Measurements from ENCODE around the gene WDR41.
"Not testable (repeated sequence)": the region's sequence is repeated elsewhere in the genome, so short reads cannot be mapped to it uniquely, and the experiment has no call there.

The WDR41 gene, protein sequence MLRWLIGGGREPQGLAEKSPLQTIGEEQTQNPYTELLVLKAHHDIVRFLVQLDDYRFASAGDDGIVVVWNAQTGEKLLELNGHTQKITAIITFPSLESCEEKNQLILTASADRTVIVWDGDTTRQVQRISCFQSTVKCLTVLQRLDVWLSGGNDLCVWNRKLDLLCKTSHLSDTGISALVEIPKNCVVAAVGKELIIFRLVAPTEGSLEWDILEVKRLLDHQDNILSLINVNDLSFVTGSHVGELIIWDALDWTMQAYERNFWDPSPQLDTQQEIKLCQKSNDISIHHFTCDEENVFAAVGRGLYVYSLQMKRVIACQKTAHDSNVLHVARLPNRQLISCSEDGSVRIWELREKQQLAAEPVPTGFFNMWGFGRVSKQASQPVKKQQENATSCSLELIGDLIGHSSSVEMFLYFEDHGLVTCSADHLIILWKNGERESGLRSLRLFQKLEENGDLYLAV

DNA sequence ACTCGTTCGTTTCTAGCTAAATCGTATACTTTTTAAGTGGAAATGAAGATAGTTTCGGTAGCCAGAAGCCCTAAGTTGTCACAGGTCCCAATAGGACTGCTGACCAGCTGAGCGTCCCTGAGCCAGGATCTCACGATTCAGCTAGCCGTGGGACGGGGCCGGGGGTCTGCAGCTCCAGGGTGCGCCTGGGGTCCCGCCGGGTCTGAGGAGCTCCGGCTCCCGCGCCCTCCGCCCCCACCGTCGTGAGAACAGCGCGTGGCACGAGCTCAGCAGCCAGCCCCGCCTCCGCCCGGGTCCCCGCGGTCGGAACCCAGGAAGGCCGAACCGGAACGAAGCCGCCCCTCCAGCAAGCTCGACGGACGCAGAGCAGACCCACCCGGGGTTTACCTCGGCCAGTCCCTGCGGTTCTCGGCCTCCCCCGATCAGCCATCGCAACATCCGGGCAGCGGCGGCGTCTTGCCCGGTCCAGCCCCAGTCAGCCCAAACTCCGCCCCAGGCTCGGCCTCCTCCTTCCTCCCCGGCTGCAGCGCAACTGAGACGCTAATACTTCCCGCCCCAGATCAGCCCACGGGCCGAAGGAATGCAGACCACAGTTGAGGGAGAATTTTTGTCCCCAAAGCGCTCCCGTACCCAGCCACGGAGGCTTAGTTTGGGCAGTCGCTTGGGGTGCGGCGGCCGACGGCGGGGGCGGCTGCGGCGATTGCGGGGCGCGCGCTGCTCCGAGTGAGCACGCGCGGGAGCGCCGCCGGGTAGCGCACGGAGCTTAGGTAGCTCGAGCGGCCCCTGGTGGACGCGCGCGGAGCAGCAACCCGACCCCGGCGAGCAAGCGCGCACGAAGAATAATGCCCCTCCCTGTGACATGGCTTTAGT lies at the start of gene WDR41:
Gene WDR41, minus strand, starts transcription at position 534 of the 870 bp plus-strand sequence. Its CDS starts 96 bp downstream, at position 438.
- DNase-seq (ENCODE audit: low read depth): peak; percentile 96

DNA sequence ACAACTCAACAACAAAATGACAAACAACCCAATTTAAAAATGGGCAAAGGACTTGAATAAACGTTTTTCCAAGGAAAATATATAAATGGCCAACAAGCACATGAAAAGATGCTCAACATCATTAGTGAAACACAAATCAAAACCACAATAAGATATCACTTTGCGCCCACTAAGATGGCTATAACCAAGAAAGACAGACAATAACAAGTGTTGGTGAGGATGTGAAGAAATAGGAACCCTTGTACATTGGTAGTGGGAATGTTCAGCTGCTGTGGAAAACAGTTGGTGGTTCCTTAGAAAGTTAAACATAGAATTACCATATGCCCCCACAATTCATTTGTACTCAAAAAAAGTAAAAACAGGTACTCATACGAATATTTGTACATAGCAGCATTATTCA lies 39.2 kb upstream of the WDR41 start:
- DNase-seq (ENCODE audit: low read depth): no peak

DNA sequence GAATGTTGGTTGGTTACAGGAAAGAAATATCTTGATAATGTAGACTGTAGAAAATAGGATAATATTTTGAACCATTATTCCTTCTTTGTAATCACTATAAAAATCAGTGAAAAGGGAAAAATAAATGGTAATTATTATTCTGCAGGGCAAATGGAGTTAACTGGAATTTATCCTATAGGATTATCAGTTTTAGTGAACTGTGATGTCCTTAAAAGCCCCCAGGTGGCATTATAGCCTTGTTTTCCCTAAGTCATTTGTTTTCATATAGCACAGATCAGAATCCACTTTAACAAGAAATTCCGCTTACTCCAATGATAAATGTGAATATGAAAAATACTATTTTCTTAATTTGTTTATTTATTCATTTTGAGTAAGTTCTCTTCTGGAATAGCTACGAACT lies 26.2 kb upstream of the WDR41 start:
- no peak for DNase-seq (ENCODE audit: low read depth)

DNA sequence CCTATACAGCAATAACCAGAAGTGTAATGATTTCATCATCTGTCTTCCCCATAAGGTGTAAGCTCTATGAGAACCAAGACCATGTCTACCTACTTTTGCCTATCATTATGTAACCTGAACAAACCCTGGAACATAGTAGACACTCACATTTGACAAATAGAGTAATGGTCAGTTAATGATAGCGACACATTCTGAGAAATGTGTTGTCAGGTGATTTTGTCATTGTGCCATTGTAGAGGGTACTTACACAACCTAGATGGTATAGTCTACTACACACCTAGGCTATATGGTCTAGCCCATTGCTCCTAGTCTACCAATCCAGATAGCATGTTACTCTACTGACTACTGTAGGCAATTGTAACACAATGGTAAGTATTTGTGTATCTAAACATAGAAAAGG lies 22.3 kb upstream of the WDR41 start:
- DNase-seq (ENCODE audit: low read depth): no peak

DNA sequence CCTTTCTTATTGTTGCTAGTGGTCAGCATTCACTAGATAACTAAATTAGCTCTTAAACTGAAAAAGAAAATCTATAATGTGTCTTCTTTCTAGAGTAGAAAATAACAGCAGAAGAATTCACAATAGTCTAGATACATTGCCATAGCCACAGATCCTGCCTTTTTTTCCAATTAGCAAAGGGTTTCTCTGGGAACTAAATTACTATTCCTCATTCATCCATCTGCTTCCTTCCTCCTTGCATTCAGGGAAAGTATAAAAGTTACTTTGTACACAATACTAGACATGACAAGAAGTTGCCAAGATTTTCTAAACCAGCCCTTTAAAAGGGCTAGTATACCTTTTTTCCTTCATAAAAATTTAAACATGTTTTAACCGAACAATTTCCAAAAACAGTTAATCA lies 21.2 kb upstream of the WDR41 start:
- no peak for DNase-seq (ENCODE audit: low read depth)

DNA sequence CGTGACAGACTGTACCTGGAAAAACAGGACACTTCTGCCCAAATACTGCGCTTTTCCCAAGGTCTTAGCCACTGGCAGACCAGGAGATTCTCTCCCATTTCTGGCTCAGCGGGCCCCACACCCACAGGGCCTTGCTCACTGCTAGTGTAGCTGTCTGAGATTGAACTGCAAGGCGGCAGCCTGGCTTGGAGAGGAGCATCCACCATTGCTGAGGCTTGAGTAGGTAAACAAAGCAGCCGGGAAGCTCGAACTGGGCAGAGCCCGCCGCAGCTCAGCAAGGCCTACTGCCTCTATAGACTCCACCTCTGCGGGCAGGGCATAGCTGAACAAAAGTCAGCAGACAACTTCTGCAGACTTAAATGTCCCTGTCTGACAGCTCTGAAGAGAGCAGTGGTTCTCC lies 9.0 kb upstream of the WDR41 start:
- DNase-seq (ENCODE audit: low read depth): not testable (repeated sequence)

DNA sequence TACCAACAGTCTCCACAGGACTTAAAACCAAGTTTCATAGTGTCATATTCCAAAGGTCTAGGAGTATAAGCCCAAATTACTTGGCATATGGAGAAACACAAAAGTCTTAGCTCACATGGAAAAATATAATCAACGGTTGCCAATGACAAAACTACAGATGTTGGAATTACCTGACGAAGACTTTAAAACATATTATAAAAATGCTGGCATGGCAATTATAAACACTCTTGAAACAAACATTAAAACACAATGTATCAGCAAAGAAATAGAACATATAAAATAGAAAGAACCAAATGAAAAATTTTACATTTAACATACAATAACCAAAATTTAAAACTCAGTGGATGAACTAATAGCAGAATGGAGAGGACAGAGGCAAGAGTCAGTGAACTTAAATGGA lies 7.9 kb upstream of the WDR41 start:
- no peak for DNase-seq (ENCODE audit: low read depth)

DNA sequence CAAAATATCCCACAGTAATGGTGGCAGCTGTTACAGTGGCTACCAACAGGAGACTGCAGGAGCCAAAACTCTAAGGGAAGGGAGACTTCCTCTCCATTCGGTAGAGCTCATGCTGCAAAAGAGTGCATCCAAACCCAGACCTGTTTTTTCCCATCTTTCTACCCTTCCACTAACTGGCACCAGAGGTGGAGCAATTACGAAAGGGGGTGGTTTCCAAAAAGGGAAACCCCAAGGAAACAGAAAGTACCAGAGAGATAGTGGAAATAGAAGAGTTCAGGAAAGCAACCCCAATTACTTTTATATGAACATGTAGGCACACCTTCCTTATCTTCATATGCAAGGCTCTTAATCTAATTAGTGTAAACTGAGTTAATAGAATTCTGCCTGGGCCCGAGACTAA lies 7.3 kb upstream of the WDR41 start:
- no peak for DNase-seq (ENCODE audit: low read depth)

DNA sequence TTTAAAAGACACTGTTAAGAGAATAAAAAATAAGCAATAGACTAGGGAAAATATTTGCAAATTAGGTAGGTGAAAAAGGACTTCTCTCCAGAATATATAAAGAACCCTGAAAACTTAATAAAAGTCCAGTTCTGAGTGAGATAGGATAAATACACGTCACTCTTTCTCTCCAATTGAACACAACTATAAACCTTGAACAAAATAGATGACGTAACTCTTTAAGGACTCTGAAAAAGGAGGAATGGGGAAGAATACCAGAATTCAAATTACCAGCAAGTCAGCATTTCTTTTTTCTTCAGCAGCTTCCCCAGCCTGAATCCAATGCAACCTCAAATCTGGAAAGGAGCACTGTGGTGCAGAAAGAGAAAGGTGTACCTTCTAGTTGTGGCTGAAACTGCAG lies 6.8 kb upstream of the WDR41 start:
- DNase-seq (ENCODE audit: low read depth): no peak

DNA sequence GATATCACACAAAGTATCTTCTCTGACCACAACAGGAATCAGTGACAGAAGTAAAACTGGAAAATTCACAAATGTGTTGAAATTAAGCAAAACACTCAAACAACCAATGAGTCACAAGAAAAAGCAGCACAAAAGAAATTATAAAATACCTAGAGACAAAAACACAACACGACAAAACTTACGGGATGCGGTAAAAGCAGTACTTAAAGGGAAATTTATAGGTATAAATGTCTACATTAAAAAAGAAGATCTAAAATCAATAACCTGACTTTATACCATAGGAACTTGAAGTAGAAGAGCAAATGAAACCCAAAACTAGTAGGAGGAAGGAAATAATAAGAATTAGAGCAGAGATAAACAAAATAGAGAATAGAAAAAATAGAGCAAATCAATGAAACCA lies 2.8 kb upstream of the WDR41 start:
- DNase-seq (ENCODE audit: low read depth): no peak

DNA sequence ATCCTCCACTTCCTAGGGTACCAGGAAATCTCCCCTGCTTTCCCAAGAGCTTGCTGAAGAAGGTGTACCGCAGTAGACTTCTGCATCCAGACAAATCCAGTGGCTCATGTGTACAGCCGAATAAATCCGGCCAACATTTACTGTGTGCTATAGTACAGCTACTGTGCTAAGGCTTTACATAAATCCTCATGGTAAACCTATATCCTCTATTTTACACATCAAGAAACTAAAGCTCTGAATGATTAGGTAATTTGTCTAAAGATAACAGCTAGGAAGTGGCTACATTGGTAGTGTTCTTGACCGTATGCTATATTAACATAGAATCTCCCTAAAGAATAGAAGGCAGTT lies 511 bp upstream of the WDR41 start:
- no peak for DNase-seq (ENCODE audit: low read depth)

DNA sequence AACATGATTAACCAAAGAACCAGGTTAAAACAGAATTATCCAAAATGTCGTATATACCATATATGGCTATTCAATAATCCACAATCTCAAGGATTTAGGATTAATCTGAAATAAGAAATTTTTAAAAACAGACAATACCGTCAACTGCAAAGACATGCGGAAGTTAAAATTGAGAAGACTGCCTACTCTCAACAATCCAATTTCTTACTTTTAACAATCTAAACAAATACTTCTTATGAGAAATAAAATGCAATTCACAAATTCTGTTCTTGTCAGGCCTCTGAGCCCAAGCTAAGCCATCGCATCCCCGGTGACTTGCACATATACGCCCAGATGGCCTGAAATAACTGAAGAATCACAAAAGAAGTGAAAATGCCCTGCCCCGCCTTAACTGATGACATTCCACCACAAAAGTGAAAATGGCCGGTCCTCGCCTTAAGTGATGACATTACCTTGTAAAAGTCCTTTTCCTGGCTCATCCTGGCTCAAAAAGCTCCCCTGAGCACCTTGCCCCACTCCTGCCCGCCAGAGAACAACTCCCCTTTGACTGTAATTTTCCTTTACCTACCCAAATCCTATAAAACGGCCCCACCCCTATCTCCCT lies 1.3 kb downstream of the WDR41 start:
- DNase-seq (ENCODE audit: low read depth): peak; percentile 8

DNA sequence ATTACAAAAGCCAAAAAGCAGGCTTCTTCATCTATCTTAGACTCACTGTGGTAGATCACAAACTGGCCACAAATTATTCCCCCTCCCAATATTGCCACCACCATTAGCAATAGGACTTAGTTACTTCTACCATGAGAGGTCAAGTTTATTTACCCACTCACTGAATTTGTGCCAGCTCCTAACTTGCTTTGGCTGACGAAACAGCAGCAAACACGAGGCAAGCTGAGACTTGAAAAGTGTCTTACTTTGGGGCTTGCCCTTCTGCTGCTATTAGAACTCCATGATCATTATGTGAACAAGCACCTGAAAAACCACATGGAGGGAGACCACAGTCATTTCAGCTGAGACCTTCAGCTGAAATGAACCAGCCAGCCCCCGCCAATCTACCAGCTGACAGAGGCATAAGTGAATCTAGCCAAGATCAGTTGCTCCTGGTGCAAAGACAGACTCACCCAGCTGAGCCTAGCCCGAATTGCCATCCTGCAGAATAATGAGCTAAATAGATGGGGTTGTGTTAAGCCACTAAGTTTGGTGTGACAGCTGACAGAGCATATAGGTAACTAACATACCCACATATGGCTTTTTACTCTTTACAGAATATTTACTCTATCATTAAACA lies 5.7 kb downstream of the WDR41 start:
- DNase-seq (ENCODE audit: low read depth): no peak

DNA sequence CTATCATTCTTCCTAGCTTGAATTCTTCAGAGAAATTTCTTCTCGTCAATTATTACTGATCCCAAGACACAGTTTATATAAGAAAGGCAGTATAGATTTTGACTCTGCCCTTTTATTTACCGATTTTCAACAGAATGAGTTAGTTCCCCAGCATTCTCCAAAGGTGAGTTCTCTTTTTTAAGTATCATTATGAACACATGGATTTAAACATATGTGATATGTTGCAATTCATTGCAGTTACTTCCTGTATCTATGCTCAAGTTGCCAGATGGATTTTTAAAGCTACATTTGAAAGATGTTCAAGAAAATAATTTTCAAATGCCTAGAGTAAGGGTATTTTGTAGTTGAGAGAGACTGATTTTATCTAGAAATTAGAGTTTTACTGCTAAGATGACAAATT lies 8.4 kb downstream of the WDR41 start:
- no peak for DNase-seq (ENCODE audit: low read depth)

DNA sequence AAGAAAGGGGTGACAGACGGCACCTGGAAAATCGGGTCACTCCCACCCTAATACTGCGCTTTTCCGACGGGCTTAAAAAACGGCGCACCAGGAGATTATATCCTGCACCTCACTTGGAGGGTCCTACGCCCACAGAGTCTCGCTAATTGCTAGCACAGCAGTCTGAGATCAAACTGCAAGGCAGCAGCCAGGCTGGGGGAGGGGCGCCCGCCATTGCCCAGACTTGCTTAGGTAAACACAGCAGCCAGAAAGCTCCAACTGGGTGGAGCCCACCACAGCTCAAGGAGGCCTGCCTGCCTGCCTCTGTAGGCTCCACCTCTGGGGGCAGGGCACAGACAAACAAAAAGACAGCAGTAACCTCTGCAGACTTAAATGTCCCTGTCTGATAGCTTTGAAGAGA lies 17.1 kb downstream of the WDR41 start:
- DNase-seq (ENCODE audit: low read depth): not testable (repeated sequence)

DNA sequence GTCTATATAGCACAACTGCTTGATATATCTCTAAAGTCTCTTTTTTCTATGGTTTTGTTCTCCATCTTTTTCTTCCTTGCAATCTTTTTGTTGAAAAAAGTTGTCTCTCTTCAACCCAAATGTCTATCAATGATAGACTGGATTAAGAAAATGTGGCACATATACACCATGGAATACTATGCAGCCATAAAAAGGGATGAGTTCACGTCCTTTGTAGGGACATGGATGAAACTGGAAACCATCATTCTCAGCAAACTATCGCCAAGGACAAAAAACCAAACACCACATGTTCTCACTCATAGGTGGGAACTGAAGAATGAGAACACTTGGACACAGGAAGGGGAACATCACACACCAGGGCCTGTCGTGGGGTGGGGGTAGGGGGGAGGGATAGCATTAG lies 23.2 kb downstream of the WDR41 start:
- DNase-seq (ENCODE audit: low read depth): not testable (repeated sequence)

DNA sequence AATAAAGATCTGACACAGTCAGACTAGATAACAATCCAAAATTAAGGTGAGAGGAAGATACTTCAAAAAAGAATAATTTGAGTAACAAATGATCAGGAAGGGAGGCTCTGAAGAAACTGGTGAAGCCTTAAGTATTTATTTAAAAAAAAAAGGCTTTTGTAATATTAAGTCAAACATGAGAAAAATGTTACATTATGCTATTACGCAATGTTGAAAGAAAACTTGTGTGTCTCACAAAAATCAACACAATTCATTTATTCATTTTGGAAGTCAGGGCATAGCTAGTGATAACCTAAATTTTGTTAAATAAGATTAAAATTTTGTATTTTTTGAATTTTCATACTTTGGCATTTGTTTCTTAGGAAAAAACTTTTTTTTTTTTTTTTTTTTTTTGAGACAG lies 28.2 kb downstream of the WDR41 start:
- peak; percentile 30 for DNase-seq (ENCODE audit: low read depth)

DNA sequence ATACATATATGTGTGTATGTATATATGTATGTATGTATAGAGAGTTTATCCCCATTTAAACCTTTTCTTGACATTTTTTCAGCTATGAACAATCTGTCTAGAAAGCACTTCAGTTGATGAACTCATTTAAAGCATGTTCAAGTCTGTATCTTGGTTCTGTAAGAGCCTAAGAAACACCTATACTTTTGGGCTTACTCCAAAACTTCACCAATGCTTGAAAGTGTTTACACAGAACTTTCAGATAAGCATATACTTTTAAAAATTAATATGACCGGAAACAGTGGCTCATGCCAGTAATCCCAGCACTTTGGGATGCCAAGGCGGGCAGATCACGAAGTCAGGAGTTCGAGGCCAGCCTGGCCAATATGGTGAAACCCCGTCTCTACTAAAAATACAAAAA lies 30.8 kb downstream of the WDR41 start:
- DNase-seq (ENCODE audit: low read depth): no peak

DNA sequence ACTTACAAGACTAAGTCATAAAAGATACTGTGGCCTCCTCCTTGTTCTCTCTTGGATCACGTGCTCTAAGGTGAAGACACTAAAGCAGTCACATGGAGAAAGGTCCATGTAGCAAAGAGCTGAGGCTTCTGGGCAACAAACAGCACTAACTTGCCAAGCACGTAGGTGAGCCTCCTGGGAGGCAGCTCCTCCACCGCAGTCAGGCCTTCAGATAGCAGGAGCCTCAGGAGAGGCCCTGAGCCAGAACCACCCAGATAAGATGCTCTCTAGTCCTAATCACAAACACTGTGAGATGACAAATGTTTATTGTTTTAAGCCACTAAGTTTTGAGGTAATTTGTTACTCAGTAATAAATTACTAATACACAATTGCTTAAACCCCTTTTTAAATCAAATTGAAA lies 38.0 kb downstream of the WDR41 start:
- DNase-seq (ENCODE audit: low read depth): no peak

DNA sequence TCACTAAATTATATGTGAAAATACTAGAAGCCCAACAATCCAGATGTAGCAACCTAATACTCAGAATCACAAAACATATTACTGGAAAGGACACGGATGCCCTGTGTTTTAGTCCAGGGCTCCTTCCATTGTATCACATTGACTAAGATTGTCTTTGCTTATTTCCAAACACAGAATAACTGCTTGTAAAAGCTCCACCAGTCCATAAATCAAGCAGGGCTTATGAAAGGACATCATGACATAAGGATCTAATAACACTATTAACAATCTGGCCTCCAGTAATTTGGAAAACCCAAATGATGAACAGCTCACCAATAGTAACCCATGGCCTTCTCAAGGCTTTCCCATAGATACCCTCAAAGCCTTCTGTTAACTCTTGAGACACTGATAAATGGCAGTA lies 39.8 kb downstream of the WDR41 start:
- no peak for DNase-seq (ENCODE audit: low read depth)

DNA sequence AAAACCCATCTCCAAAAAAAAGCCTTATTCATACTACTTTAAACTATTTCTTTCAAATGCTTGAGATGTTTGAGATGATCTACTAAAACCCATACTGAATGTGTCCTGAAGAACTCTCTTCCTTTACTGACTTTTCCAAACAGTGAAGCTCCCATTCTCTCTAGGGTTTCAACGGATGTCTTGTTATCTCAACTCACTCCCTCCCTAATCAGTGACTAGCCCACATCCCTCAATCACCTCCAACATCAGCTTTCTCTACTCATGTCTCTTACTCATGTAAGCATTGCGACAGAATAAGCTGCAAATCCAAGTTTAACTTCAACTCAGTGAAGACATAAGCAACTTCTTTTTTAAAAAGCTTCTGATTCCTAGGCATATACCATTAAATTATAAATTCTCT lies 42.1 kb downstream of the WDR41 start:
- peak; percentile 22 for DNase-seq (ENCODE audit: low read depth)

DNA sequence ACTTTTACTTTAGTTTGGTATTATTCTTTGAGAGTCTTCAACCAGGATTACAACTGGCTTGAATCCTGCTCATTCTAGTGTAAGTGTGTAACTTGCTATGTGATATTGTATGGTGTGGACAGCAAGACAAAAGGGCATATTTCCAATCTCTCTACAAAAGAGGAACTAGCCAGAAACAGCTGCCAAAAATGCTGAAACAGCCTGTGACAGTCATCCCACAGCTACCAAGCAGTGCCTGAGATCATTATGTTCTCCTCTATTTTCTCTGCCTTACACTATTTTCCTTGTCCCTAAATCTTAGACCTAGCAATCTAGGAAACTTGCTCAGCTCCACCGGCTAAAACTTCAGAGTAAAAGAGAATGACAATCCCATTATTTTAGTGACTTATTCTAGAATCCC lies 42.8 kb downstream of the WDR41 start:
- no peak for DNase-seq (ENCODE audit: low read depth)
